DMS 273 treated with DMSO at 0.1 percent for 48 hours (cell line): ENCODE measurements around the gene RAB23.
A peak's percentile ranks its signal among the peaks of the same experiment; 100 is the strongest.
"Not testable (repeated sequence)": the region's sequence is repeated elsewhere in the genome, so short reads cannot be mapped to it uniquely, and the experiment has no call there.

Experiments
- DNase-seq: peaks from one replicate; lab custom pipeline; 2025; lab: John Stamatoyannopoulos, UW

Gene RAB23

DNA sequence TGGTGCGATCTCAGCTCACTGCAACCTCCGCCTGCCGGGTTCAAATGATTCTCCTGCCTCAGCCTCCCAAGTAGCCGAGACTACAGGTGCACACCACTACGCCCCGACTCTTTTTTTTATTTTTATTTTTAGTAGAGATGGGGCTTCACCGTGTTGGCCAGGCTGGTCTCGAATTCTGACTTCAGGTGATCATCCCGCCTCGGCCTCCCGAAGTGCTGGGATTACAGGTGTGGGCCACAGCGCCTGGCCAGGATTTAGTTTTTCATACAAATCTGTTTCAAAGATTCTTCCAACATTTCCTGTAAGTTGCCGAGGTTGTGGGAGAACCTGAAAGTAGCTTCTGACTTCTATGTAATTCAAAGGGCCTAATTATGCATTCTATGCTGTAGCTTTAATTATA lies 21.4 kb upstream of the RAB23 start:
- not testable (repeated sequence) for DNase-seq

- no peak for DNase-seq
These were observed 20.4 kb upstream of the RAB23 start for GRCh38 chr6:57242505-57242904.

GRCh38 chr6:57226221-57226620 lies 4.1 kb upstream of the RAB23 start:
- no peak for DNase-seq

GRCh38 chr6:57224769-57225515 lies 2.8 kb upstream of the RAB23 start:
- no peak for DNase-seq

DNA sequence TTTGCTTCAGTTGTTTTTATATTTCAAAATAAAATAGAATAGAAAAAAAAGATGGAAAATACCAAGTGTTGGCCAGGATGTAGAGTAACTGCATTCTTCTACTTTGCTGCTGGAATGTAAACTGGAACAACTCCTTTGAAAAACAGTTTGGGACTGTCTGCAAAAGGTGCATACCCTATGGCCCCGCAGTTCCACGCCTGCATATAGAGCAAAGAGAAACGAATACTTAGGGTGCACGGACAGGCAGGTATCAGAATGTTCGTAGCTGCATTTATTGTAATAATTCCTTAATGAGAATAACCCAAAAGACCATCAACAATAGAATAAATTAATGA lies 603 bp upstream of the RAB23 start:
- DNase-seq: no peak

- peak; percentile 54 for DNase-seq
These were observed 744 bp downstream of the RAB23 start for GRCh38 chr6:57221191-57221935.

DNA sequence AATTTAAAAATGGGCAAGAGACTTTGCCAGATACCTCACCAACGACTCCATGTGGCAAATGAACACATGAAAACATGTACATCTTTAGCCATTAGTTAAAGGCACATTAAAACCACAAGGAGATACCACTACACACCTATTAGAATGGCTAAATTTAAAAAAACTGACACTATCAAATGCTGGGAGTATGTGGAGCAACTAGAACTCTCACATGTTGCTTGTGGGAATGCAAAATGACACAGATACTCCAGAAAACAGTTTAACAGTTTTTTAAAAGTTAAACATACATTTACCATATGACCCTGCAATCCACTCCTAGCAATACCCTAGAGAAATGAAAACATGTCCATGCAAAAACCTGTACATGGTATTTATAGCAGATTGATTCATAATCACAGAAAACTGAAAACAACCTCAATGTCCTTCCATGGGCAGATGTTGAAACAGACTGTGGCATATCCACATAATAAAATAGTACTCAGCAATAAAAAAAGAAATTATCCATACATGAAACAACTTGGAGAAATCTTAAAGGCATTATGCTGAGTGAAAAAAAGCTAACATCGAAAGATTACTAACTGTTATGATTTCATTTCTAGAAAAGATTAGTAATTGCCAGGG lies 1.9 kb downstream of the RAB23 start:
- no peak for DNase-seq

DNA sequence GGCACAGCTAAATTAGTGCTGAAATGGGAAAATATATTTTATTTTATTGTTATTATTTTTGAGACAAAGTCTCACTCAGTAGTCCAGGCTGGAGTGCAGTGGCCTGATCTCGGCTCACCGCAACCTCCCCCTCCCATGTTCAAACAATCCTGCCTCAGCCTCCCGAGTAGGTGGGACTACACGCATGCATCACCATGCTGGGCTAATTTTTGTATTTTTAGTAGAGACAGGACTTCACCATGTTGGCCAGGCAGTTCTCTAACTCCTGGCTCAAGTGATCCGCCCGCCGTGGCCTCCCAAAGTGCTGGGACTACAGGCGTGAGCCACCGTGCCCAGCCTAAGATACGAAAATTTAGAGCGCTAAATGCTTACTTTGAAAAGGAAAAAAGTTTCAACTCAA lies 4.8 kb downstream of the RAB23 start:
- DNase-seq: no peak

DNA sequence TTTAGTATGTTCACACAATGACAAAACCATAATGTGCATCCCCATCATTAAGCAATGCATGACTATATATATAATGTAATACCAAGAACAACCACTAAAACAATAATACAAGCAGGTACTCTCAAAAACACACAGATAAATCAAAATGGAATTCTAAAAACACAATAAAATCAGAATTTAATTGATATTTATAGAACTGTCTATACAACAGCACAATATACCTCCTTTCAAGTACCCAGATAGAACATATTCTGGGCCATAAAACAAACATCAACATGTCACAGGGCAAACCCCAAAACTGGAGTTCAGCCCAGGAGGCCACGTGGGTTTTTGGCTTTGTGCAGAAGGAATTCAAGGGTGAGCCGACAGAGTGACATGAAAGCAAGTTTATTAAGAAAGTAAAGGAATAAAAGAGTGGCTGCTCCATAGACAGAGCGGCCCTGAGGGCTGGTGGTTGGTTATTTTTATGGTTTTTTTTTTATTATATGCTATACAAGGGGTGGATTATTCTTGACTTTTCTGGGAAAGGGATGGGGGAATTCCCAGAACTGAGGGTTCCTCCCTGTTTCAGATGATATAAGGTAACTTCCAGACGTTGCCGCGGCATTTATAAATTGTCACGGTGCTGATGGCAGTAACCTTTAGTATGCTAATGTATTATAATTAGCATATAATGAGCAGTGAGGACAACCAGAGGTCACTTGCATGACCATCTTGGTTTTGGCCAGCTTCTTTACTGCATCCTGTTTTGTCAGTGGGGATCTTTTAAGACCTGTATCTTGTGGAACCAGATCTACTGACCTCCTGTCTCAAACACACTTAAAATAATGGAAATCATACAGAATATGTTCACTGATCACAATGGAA lies 5.6 kb downstream of the RAB23 start:
- DNase-seq: no peak

DNA sequence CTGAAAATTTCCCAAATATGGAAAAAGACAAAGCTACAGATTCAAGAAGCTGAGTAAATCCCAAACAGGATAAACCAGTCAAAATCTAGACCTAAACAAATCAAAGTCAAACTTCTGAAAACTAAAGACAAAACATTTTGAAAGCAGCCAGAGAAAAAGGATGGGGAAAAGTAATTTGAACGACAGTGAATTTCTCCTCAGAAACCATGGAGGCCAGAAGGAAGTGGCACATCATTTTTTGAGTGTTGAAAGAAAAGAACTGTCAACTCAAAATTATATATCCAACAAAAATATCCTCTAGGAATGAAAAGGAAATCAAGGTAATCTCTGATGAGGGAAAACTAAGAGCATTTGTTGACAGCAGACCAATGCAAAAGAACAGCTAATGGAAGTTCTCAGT lies 6.8 kb downstream of the RAB23 start:
- no peak for DNase-seq

DNA sequence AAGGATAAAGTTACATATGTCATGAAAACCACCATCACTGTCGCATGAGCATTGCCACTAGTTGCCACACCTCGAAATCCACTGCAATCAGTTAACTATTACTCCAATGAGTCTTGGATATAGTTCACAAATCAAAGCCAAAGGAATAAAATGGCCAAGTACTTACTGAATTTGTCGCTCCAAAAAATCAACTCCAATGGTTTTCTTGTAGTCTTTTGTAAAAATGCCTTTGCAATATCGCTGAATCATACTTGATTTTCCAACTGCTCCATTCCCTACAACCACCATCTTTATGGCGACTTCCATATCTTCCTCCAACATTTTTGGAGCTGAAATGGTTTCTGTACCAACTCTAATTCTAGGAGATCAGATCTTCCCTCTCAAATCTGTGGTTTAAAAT lies 12.0 kb downstream of the RAB23 start:
- DNase-seq: no peak

- DNase-seq: no peak
These were observed 13.1 kb downstream of the RAB23 start for GRCh38 chr6:57209030-57209429.

DNA sequence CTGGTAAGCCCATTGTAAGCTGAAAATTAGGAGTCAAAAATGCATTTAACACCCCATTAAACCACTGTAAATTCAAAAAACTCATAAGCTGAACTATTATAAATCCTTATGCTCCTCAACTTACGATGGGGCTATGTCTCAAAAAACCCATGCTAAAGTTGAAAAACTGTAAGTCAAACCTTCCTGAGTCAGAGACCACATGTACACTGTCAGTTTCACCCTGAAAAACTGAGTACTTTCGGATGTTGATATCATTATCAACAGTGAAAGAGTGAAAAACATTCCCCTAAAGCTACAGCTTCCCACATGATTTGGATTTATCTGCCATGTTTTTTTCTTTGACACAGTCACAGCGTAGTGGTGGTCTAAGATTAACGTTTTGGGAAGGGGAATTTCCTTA lies 14.2 kb downstream of the RAB23 start:
- DNase-seq: no peak

- DNase-seq: no peak
These were observed 15.0 kb downstream of the RAB23 start for GRCh38 chr6:57207141-57207540.

GRCh38 chr6:57205550-57206328 lies 16.4 kb downstream of the RAB23 start:
- DNase-seq: no peak

GRCh38 chr6:57201718-57202117 lies 20.4 kb downstream of the RAB23 start:
- no peak for DNase-seq

- DNase-seq: no peak
These were observed 23.0 kb downstream of the RAB23 start for GRCh38 chr6:57198926-57199636.

- no peak for DNase-seq
These were observed 26.6 kb downstream of the RAB23 start for GRCh38 chr6:57195457-57195856.

DNA sequence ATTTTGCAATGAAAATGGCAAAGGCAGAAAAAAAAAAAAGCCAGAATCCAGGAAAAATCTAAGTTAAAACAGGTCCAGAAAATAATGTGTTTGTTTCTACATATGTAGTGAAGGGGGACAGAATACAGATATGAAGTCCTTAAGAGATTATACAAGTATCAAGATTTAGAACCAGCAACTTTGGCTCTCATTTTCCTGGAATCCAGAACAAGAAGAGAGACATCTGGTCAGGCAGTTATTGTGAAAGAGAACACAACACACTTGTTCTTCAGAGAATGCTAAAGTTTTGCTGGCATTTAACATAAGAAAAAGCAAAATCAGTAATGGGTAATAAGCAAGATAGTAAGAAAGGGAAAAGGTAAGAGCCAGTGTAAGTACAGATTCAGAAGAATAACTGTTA lies 28.9 kb downstream of the RAB23 start:
- no peak for DNase-seq

DNA sequence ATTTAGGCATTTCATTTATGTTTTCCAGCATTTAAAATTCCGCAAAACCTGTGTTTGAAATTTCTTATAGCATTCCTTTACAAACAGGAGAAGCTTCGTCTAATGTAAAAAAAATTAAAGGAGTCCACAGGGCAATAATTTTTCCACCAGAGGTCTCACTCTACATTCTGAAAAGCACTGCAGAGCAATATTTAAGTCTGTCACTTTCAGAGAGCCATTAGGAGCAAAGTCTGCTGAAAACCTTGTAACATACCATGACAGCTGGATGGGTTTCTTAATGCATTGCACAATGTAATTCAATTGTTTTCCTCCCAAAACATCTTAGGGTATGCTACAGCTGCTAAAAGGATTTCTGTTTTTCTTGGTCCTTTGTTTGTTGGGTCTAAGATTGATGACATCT lies 32.0 kb downstream of the RAB23 start:
- no peak for DNase-seq

DNA sequence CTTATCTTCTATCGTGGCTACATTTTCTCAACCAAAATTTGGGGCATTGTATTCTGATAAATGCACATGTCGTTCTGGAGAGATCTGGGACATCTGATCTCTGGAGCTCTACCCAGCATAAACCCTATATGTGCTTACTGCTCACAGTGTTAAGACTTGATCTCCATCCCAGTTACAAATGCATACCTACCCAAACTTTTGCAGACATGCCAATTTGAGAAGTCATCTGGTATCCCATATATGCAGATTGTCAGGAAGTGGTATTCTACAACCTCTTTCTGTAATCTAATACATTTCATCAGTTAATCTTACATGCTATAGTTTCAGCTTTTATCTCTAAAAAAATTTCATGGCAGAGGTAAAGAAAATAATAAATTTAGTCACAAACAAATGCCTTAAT lies 38.8 kb downstream of the RAB23 start:
- DNase-seq: no peak
